K562 (cell line): ENCODE results near the gene CACNA2D3. TPM values are rescaled to one million over a fixed set of nuclear protein-coding genes. Genes with fewer than 3 reads are reported as not detected.

Experiments used
- ATAC-seq: fragments of 200-7000 bp; cut with Tn5 transposase; 3 replicates; pipeline ENCODE4 v1.9.1; 2020; ENCODE audit warnings: moderate library complexity
- BruUV-seq: library from RNA; stranded (reverse); fragments of 400-500 nt; replicated peaks from 2 replicates; lab custom pipeline; 2021; lab: Mats Ljungman, UMichigan
- CTCF ChIA-PET: fragments of 300-600 bp; formaldehyde crosslinking; extraction: SDS; loops from one replicate; lab custom pipeline; 2021; ENCODE audit warnings: low intra/inter-chr PET ratio; lab: Yijun Ruan, JAX
- POLR2A ChIA-PET: fragments of 300-600, 350-650 bp; sonication (Branson Sonifier 250); formaldehyde crosslinking; extraction: SDS; loops from one replicate; lab custom pipeline; 2021; ENCODE audit warnings: antibody characterized with exemption, inconsistent platforms; lab: Yijun Ruan, JAX
- DNase-seq, 4 experiments: peaks; one replicate each; pipeline versions ENCODE4 v3.0.0 to v3.0.0-alpha.2; 2011 to 2018; ENCODE audit warnings: low spot score in 3 of 4, mixed read lengths in 3 of 4; ENCODE audit errors: extremely low read depth in 1 of 4
- FAIRE-seq: peaks from 2 replicates; lab custom pipeline; 2011; peaks lifted over from hg19 to GRCh38; lab: Jason Lieb, UNC
- H2AFZ ChIP-seq: 2 replicates; pipeline ENCODE4 v1.6.0; 2011; ENCODE audit warnings: low read depth, low read length, control low read depth, inconsistent platforms
- H3K27ac ChIP-seq: fragments of 200-600 bp; 3 replicates; pipeline ENCODE4 v1.8.0; 2011; ENCODE audit warnings: low read depth, mild to moderate bottlenecking, control low read depth, inconsistent platforms, low read length, moderate library complexity, mixed read lengths; ENCODE audit errors: extremely low read depth
- H3K27me3 ChIP-seq, 2 experiments: fragments of 300-600 bp in 1 of 2; 2 replicates in 1 of 2; 3 replicates in 1 of 2; pipeline versions ENCODE4 v1.6.0 to v1.8.0; 2011; ENCODE audit warnings: inconsistent platforms in 2 of 2, low read length in 2 of 2, mild to moderate bottlenecking in 1 of 2, mixed read lengths in 1 of 2, moderate library complexity in 1 of 2; ENCODE audit not compliant: control insufficient read depth in 2 of 2, insufficient read depth in 2 of 2
- H3K36me3 ChIP-seq: fragments of 300-600 bp; 3 replicates; pipeline ENCODE4 v1.8.0; 2011; ENCODE audit warnings: mild to moderate bottlenecking, low read length, inconsistent platforms; ENCODE audit not compliant: control insufficient read depth, insufficient read depth
- H3K4me1 ChIP-seq, 2 experiments: fragments of 200-600 bp in 1 of 2; replicated peaks in 1 of 2; 2 replicates in 1 of 2; 3 replicates in 1 of 2; pipeline versions ENCODE4 v1.5.1 to v1.8.0; 2011; ENCODE audit warnings: inconsistent platforms in 2 of 2, low read length in 2 of 2, mild to moderate bottlenecking in 1 of 2, mixed read lengths in 1 of 2, moderate library complexity in 1 of 2; ENCODE audit not compliant: control insufficient read depth in 2 of 2, insufficient read depth in 2 of 2
- H3K4me2 ChIP-seq: 2 replicates; pipeline ENCODE4 v1.6.1; 2011; ENCODE audit warnings: low read length, control low read depth, inconsistent platforms, mixed read lengths; ENCODE audit not compliant: insufficient read depth
- H3K4me3 ChIP-seq: fragments of 200-600 bp; sonication (generic), shearing (Covaris generic); 2 replicates; pipeline ENCODE4 v1.5.1; 2016; ENCODE audit warnings: control low read depth, inconsistent platforms
- H3K79me2 ChIP-seq: fragments of 200-600 bp; 3 replicates; pipeline ENCODE4 v1.8.0; 2011; ENCODE audit warnings: low read length, inconsistent platforms; ENCODE audit not compliant: control insufficient read depth, insufficient read depth
- H3K9ac ChIP-seq, 2 experiments: 2 replicates each; pipeline versions ENCODE4 v1.6.0 to v1.6.1; 2011; ENCODE audit warnings: low read depth in 2 of 2, low read length in 2 of 2, control low read depth in 1 of 2, inconsistent platforms in 1 of 2, mild to moderate bottlenecking in 1 of 2, mixed read lengths in 1 of 2; ENCODE audit not compliant: insufficient read depth in 1 of 2
- H3K9me1 ChIP-seq: one replicate; pipeline ENCODE4 v1.6.0; 2011; ENCODE audit warnings: inconsistent platforms, mild to moderate bottlenecking, low read length, moderate library complexity; ENCODE audit not compliant: control insufficient read depth, insufficient read depth
- H3K9me3 ChIP-seq: replicated peaks from 2 replicates; pipeline ENCODE4 v1.5.1; 2011; ENCODE audit warnings: low read depth, low read length, inconsistent platforms; ENCODE audit not compliant: control insufficient read depth, insufficient read depth
- H4K20me1 ChIP-seq: replicated peaks from 2 replicates; pipeline ENCODE4 v1.6.1; 2011; ENCODE audit warnings: low read length, inconsistent platforms, mixed read lengths; ENCODE audit not compliant: control insufficient read depth, insufficient read depth
- HDAC3 ChIP-seq: fragments of 450-650 bp; IDR thresholded peaks from 2 replicates; pipeline ENCODE4 v1.6.1; 2018; ENCODE audit warnings: borderline replicate concordance, mild to moderate bottlenecking, moderate library complexity; ENCODE audit not compliant: partially characterized antibody
- HIVEP1 ChIP-seq: fragments of 250-450 bp; sonication (Bioruptor Pico); IDR thresholded peaks from 2 replicates; pipeline ENCODE4 v1.4.0; 2020; ENCODE audit warnings: mild to moderate bottlenecking
- TAF15 ChIP-seq: fragments of 200-400 bp; formaldehyde crosslinking; IDR thresholded peaks from 2 replicates; pipeline ENCODE4 v1.6.1; 2017; ENCODE audit warnings: mild to moderate bottlenecking, low read depth, low read length, moderate library complexity
- ZFPM2 ChIP-seq: fragments of 250-450 bp; sonication (Bioruptor Pico); IDR thresholded peaks from 2 replicates; pipeline ENCODE4 v1.5.1; 2022; ENCODE audit warnings: mild to moderate bottlenecking
- ZNF121 ChIP-seq: sonication (generic); formaldehyde crosslinking; conservative IDR thresholded peaks from 2 replicates; pipeline ENCODE4 v1.8.0; 2022; ENCODE audit warnings: missing genetic modification reagents
- ZNF165 ChIP-seq: fragments of 250-450 bp; sonication (Bioruptor Pico); IDR thresholded peaks from 2 replicates; pipeline ENCODE4 v1.4.0; 2020; ENCODE audit warnings: borderline replicate concordance
- WGBS: fragments of 100-300 bp; shearing (Covaris generic); methylation state at CpG from one replicate; pipeline ENCODE4 v1.1.6; 2016; ENCODE audit warnings: low coverage, mixed read lengths; ENCODE audit not compliant: insufficient coverage; ENCODE audit errors: missing lambda C conversion rate; 5-methylcytosine and 5-hydroxymethylcytosine counted together
- in situ Hi-C: fragments of 300-500 bp; cut with MboI; formaldehyde crosslinking; loops from 4 replicates; pipeline ENCODE4 v1.15.0; 2018; ENCODE audit warnings: inconsistent platforms, mixed read lengths
- intact Hi-C: fragments of 100-400 bp; cut with micrococcal nuclease; formaldehyde crosslinking; loops from 2 replicates; pipeline ENCODE4 v1.14.2; 2022
- polyA plus RNA-seq, 8 experiments: library from polyadenylated mRNA; depleted of rRNA in 4 of 8; stranded (reverse) in 5 of 8; unstranded in 3 of 8; fragments of >200 nt; fragmentation: Nextera tagmentation in 2 of 8; fragmentation: Illumina TruSeq in 1 of 8; extraction: Ambion mirVana in 2 of 8; extraction: Trizol in 1 of 8; gene quantifications; 2 replicates each; pipeline versions ENCODE4 v1.2.1 to v1.2.3, GENCODE V29; 2011 to 2014; ENCODE audit warnings: inconsistent platforms in 1 of 8, missing spikeins in 1 of 8
- total RNA-seq, 7 experiments: library from RNA; depleted of rRNA in 6 of 7; stranded (reverse); fragments of >200 nt in 6 of 7; fragmentation: Illumina TruSeq in 2 of 7; extraction: Trizol in 2 of 7; gene quantifications; 2 replicates each; pipeline versions ENCODE4 v1.2.1 to v1.2.3, GENCODE V29; 2011 to 2021; ENCODE audit warnings: low replicate concordance in 1 of 7
- TF ChIP-seq, protein P1 (sequence below): IDR thresholded peaks from 2 replicates; pipeline ENCODE4 v1.6.1; 2016; ENCODE audit warnings: missing genetic modification characterization, missing compliant biosample characterization

CACNA2D3 gene
- total and polyA plus RNA-seq, 9 of the 15 experiments (the other 6 are each of a cell fraction or from before 2014, with no cell fraction given): 0.01 TPM; not detected in 8

DNA sequence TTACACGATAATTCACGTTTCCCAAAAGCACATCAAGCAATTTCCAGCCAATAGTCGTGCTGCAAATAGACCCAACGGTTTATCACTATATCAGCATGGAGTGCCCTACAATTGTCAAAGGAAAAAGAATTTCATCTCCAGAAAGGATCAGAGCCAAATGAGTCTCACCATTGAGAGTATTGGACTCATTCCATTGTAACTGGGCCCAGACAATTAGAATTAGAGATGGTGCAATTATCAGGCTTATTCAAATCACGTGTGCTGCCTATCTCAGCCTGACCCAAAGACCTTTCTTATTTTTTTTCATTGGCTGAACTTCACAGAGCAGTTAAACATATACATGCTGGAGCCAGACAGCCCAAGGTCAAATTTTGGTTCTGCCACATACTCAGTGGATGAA is 892.6 kb downstream of the CACNA2D3 start:
- H3K27ac ChIP-seq: no peak overlapping the region
- no TSS peak for BruUV-seq
- CTCF ChIA-PET: no interaction called here
- no peak overlapping the region for H3K4me2 ChIP-seq
- H3K9ac ChIP-seq: no peak overlapping the region
- 0% methylated on average over 4 of the region's 5 CpGs for WGBS
- no peaks in the 10 kb centered on the region for H3K9me3 ChIP-seq
- no peak overlapping the region for H2AFZ ChIP-seq
- DNase-seq (no peak), ATAC-seq (no peak), FAIRE-seq (no peak)
- TF ChIP-seq ZNF165 (CRISPR knock-in tag) (no peak), HIVEP1 (no peak), TAF15 (no peak), ZFPM2 (CRISPR knock-in tag) (no peak), HDAC3 (no peak), ZNF121 (no peak)
- TF ChIP-seq, protein P1, sequence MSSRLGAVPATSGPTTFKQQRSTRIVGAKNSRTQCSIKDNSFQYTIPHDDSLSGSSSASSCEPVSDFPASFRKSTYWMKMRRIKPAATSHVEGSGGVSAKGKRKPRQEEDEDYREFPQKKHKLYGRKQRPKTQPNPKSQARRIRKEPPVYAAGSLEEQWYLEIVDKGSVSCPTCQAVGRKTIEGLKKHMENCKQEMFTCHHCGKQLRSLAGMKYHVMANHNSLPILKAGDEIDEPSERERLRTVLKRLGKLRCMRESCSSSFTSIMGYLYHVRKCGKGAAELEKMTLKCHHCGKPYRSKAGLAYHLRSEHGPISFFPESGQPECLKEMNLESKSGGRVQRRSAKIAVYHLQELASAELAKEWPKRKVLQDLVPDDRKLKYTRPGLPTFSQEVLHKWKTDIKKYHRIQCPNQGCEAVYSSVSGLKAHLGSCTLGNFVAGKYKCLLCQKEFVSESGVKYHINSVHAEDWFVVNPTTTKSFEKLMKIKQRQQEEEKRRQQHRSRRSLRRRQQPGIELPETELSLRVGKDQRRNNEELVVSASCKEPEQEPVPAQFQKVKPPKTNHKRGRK (tag): no peak
- intact Hi-C loops (no loop called here), in situ Hi-C loops (no loop called here)
- H3K9me1 ChIP-seq: no peaks in the 10 kb centered on the region
- H3K4me3 ChIP-seq: no peak overlapping the region
- POLR2A ChIA-PET: no interaction called here
- no peaks in the 10 kb centered on the region for H3K79me2 ChIP-seq
- no peaks in the 10 kb centered on the region for H3K27me3 ChIP-seq
- H3K4me1 ChIP-seq: no peaks in the 10 kb centered on the region
- no peaks in the 10 kb centered on the region for H3K36me3 ChIP-seq
- H4K20me1 ChIP-seq: no peaks in the 10 kb centered on the region; the same call in 1 of the 2 replicates
